ENCODE data around the gene MCC. TPM values are rescaled to one million over a fixed set of nuclear protein-coding genes. Genes with fewer than 3 reads are reported as not detected.

Gene MCC
- total RNA-seq, 1 experiment from 2014 or later = 7.1 TPM

- no peak overlapping the region for H3K4me2 ChIP-seq (ENCODE audit: low read length)
- no peaks in the 10 kb centered on the region for H4K20me1 ChIP-seq (ENCODE audit: low read length)
- ATAC-seq (no peak), DNase-seq (no peak)
- no peaks in the 10 kb centered on the region for H3K79me2 ChIP-seq (ENCODE audit: low read length)
- H2AFZ ChIP-seq (ENCODE audit: low read length) = no peak overlapping the region
- no peak overlapping the region for H3K27ac ChIP-seq (ENCODE audit: low read length)
- no peaks in the 10 kb centered on the region for H3K9me3 ChIP-seq (ENCODE audit: low read length)
- ChIA-PET POLR2A (ENCODE audit: unreplicated experiment) (no interaction called here), CTCF (no interaction called here)
- no peaks in the 10 kb centered on the region for H3K36me3 ChIP-seq (ENCODE audit: low read depth, low read length)
- peaks cover 6% of the 10 kb centered on the region; the same call in 1 of the 2 replicates for H3K27me3 ChIP-seq (ENCODE audit: low read length)
- TF ChIP-seq EZH2phosphoT487 (IDR thresholded peaks at IDR 0.05; ENCODE audit: borderline replicate concordance, low read length) = no peak
- no peak for TF ChIP-seq CTCF (conservative IDR thresholded peaks at IDR 0.05; ENCODE audit: low read depth, low read length)
- no peak for TF ChIP-seq EZH2 (IDR thresholded peaks at IDR 0.05; ENCODE audit: low read length, unreplicated experiment)
- 0 out of 2 replicates have a peak, but pooled peaks cover 12% of the 10 kb centered on the region for H3K4me1 ChIP-seq (ENCODE audit: insufficient read depth, low read length)
- no peaks in the 10 kb centered on the region for H3K9me2 ChIP-seq (replicated peaks; ENCODE audit: low read length)
- no peak overlapping the region for H3K4me3 ChIP-seq (ENCODE audit: low read length)
- intact Hi-C loops (cut with micrococcal nuclease) = no loop called here
- H3K9ac ChIP-seq (ENCODE audit: low read length) = no peak overlapping the region
- no TSS peak for BruUV-seq (replicated peaks)
- H3F3A ChIP-seq (ENCODE audit: low read length, unreplicated experiment) = no peaks in the 10 kb centered on the region
Observed at GRCh38 chr5:113245427-113246225, 242.6 kb downstream of the MCC start.

GRCh38 chr5:113244966-113245365 lies 243.3 kb downstream of the MCC start:
- Histone ChIP-seq H3F3A (ENCODE audit: low read length, unreplicated experiment) (no peaks in the 10 kb centered on the region), H3K4me3 (ENCODE audit: low read length) (no peak overlapping the region), H2AFZ (ENCODE audit: low read length) (no peak overlapping the region), H3K36me3 (ENCODE audit: low read depth, low read length) (no peaks in the 10 kb centered on the region), H3K9me3 (ENCODE audit: low read length) (no peaks in the 10 kb centered on the region), H3K9me2 (replicated peaks; ENCODE audit: low read length) (no peaks in the 10 kb centered on the region), H4K20me1 (ENCODE audit: low read length) (no peaks in the 10 kb centered on the region), H3K27me3 (ENCODE audit: low read length) (peaks cover 6% of the 10 kb centered on the region; the same call in 1 of the 2 replicates), H3K27ac (ENCODE audit: low read length) (no peak overlapping the region), H3K79me2 (ENCODE audit: low read length) (no peaks in the 10 kb centered on the region), H3K9ac (ENCODE audit: low read length) (no peak overlapping the region), H3K4me2 (ENCODE audit: low read length) (no peak overlapping the region), H3K4me1 (ENCODE audit: insufficient read depth, low read length) (0 out of 2 replicates have a peak, but pooled peaks cover 13% of the 10 kb centered on the region)
- POLR2A ChIA-PET (ENCODE audit: unreplicated experiment) = no interaction called here
- TF ChIP-seq EZH2phosphoT487 (IDR thresholded peaks at IDR 0.05; ENCODE audit: borderline replicate concordance, low read length) (no peak), EZH2 (IDR thresholded peaks at IDR 0.05; ENCODE audit: low read length, unreplicated experiment) (no peak), CTCF (conservative IDR thresholded peaks at IDR 0.05; ENCODE audit: low read depth, low read length) (no peak)
- DNase-seq = no peak
- BruUV-seq (replicated peaks) = no TSS peak
- intact Hi-C loops (cut with micrococcal nuclease) = no loop called here
- ATAC-seq = no peak
- CTCF ChIA-PET = no interaction called here

GRCh38 chr5:113243349-113243664 lies 244.9 kb downstream of the MCC start:
- H3K27ac ChIP-seq (ENCODE audit: low read length) = no peak overlapping the region
- BruUV-seq (replicated peaks) = no TSS peak

More at GRCh38 chr5:113243349-113243664, 244.9 kb downstream of the MCC start:
- CTCF ChIA-PET = no interaction called here
- no peaks in the 10 kb centered on the region for H3K36me3 ChIP-seq (ENCODE audit: low read depth, low read length)
- no peak for TF ChIP-seq CTCF (conservative IDR thresholded peaks at IDR 0.05; ENCODE audit: low read depth, low read length)
- TF ChIP-seq EZH2 (IDR thresholded peaks at IDR 0.05; ENCODE audit: low read length, unreplicated experiment) = no peak
- TF ChIP-seq EZH2phosphoT487 (IDR thresholded peaks at IDR 0.05; ENCODE audit: borderline replicate concordance, low read length) = no peak
- no peak overlapping the region for H3K4me3 ChIP-seq (ENCODE audit: low read length)
- H3K9me2 ChIP-seq (replicated peaks; ENCODE audit: low read length) = no peaks in the 10 kb centered on the region
- H4K20me1 ChIP-seq (ENCODE audit: low read length) = no peaks in the 10 kb centered on the region
- POLR2A ChIA-PET (ENCODE audit: unreplicated experiment) = no interaction called here
- DNase-seq (no peak), ATAC-seq (no peak)
- intact Hi-C loops (cut with micrococcal nuclease) = no loop called here
- no peaks in the 10 kb centered on the region for H3K9me3 ChIP-seq (ENCODE audit: low read length)
- H3K79me2 ChIP-seq (ENCODE audit: low read length) = no peaks in the 10 kb centered on the region
- H3K4me1 ChIP-seq (ENCODE audit: insufficient read depth, low read length) = 0 out of 2 replicates have a peak, but pooled peaks cover 13% of the 10 kb centered on the region
- peaks cover 6% of the 10 kb centered on the region; the same call in 1 of the 2 replicates for H3K27me3 ChIP-seq (ENCODE audit: low read length)
- no peaks in the 10 kb centered on the region for H3F3A ChIP-seq (ENCODE audit: low read length, unreplicated experiment)
- H2AFZ ChIP-seq (ENCODE audit: low read length) = no peak overlapping the region
- no peak overlapping the region for H3K4me2 ChIP-seq (ENCODE audit: low read length)
- no peak overlapping the region for H3K9ac ChIP-seq (ENCODE audit: low read length)

Data from PC-3 (cell line).